Measurements from ENCODE around the gene STX16.
"Not testable (repeated sequence)": the region's sequence is repeated elsewhere in the genome, so short reads cannot be mapped to it uniquely, and the experiment has no call there.

Gene STX16

GRCh38 chr20:58637466-58638213, 13.4 kb upstream of the STX16 start:
- no peak for DNase-seq

- DNase-seq: no peak
Measured at GRCh38 chr20:58638467-58639181, 12.5 kb upstream of the STX16 start.

- no peak for DNase-seq
Measured at GRCh38 chr20:58639182-58640146, 11.6 kb upstream of the STX16 start.

DNA sequence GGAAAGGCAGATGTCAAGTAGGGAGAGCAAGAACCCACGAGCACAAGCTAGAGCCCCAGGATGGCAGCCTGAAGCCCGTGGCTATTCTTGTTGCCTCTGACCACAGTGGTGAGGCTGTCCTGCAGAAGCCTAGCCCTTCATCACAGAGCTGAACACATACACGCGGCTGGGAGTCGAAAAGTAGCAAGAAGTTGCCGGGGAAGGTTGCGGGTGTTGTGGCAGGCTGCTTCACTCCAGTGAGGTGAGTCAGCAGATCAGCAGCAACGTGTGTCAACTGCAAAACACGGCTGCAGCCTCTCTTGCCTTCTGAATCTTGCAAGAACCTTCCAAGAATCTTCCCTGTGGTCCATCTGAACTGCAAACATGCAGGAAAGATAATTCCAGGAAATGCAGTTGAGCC, 10.6 kb upstream of the STX16 start:
- no peak for DNase-seq

DNA sequence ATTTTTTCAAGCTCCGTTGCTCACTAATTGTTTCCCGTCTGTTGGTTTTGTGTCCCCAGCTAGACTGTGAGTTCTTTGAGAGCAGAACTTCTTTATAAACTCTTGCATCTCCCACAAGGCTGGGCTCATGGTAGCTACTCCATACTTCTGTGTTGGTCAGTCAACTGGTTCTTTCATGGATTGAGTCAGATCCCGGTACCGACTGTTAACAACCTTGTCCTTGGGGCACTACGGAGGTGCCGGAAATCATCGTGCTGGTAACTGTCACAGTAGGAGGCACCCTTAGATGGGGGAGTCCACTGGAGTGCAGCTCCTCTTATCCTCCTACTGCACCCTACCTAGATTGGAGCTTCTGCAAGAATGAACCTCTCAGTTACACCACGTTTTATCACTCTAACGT, 8.6 kb upstream of the STX16 start:
- no peak for DNase-seq

- DNase-seq: not testable (repeated sequence)
Measured at GRCh38 chr20:58642896-58643295, 8.2 kb upstream of the STX16 start.

DNA sequence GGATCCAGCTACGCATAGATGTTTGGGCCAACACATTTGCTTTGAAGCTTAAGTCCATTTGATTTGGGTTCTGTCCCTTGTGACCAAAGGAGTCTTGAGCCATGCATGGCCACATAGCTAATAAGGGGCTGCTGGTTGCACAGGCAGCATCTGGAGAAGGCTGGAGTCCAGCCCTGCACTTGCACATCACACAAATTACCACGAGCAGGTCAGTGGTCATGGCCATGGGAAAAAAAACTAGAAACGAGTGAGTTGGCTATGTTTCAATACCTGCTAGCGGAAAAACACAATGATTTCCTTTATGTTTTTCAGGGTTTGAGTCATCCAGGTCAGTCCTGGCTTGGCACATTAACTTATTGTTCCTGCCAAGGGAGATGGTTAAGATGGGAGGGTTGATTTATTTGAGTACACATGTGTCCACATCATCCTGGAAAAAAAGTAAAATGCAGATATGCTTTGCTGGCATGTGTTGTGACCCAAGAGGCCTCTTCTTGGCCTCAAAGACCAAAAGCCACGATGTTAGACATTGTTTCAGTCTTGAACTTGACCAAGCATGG, 5.6 kb upstream of the STX16 start:
- DNase-seq: no peak

DNA sequence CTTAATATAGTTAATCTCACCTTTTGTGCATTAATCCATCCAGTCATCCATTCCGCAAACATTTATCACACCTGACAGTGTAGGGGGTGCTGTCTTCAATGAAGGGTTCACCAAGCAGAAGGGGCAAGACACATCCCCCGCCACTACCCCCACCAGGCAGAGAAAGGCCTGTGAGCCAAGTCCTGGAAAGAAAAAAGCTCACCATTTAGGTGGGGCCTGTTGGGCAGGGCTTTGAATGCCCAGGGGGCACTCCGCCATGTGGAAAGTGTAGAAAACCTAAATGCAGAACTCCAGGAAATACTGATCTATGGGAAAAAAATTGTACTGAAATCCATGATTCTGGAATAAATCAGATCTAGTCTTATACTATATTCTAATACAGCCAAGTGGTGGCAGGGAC, 4.8 kb upstream of the STX16 start:
- no peak for DNase-seq

DNA sequence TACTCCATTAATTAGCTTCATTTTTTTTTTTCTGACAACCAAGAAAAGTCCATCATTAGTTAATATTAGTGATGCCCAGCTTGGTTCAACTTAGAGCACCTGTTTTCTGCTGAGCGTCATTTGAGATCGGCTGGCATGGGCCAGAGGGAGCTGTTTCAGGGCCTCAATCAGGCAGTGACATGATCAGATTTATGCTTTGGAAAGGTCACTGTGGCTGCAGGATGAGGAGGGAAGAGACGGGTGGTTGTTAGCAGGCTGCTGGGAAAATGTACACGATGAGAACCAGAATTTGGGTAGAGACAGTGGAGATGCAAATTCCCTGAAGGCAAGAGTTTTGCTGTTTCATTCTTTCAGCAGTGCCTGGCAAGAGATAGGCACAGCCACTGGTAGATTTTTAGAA, 4.4 kb upstream of the STX16 start:
- DNase-seq: no peak

DNA sequence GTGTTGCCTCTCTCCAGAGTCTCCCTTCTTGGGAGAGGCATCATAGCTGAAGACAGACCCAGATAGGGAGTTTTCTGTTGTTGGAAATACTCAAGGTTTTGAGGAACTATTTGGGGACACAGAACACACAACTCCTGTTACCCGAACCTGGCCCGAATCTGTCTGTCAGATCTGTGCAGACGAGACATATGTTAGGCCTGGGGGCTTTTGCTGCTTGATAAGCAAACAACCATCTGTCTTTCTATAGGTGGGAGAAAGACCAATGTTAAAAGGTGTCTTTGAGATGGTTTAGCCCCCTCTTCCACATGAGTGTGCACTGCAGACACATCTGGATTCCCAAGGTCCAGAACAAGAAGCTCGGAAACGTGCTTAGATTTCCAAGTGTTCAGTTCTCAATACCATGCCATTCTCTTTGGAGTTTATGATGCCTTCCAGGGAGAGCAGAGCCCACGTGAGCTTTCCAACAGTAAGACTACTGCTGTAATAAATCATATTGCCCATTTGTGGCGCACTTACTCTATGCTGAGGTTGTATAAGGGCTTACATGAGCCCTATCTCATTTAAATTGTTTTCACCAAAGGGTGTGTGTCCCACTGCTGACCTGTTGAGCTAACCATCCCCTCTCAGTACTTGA, 3.8 kb upstream of the STX16 start:
- no peak for DNase-seq

- DNase-seq: no peak
Measured at GRCh38 chr20:58647796-58648501, 3.1 kb upstream of the STX16 start.

GRCh38 chr20:58648502-58648825, 2.6 kb upstream of the STX16 start:
- not testable (repeated sequence) for DNase-seq

GRCh38 chr20:58649288-58650180, 1.5 kb upstream of the STX16 start:
- DNase-seq: peak; percentile 52

DNA sequence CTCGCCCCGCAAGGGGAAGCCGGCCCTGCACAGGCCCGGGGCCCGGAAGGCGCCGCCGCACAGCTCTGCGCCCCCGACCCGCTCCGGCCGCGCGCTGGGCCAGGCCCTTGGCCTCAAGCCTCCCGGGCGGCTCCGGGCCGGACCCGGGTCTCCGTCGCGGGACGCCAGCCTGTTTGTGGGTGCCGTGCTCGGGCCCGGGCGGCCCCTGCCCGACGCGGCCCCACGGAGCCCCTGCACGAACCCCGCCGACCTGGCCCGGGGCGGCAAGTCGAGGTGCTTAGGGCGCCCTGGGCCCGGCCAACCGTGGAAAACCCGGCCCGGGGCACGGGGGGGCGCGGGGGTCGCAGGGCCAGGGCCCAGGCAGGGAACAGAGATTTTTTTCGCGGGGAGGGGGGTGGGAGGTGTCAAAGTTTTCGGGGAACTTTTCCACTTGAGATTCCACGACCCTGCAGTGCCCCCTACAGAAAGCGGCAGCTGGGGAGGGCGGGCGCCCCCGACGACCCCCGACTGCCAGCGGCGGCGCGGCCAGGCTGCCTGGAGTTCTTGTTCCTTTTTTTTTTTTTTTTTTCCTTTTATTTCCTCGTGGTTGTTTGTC, 805 bp upstream of the STX16 start:
- DNase-seq: peak; percentile 68

- DNase-seq: no peak
Measured at GRCh38 chr20:58651559-58651945, 469 bp downstream of the STX16 start.

- DNase-seq: peak; percentile 72
Measured at GRCh38 chr20:58651946-58652605, 993 bp downstream of the STX16 start.

GRCh38 chr20:58652606-58653294, 1.7 kb downstream of the STX16 start:
- DNase-seq: no peak

DNA sequence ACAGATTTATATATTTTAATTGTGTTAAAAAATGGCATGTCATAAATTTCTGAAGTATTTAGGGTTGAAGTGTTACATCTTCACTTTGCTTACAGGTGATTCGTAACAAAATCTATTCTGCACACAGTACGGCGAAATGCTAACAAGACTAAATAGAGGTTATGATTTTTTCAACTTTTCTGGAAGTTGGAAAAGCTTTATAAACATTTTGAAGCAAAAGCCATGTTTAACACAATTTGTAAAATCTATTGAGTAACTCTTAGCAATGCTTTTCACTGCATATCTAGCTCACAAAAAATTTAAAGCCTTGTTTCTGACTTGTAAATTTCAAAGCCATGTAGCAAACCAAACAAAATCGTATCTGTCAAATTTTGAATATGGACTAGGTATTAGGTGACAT, 3.3 kb downstream of the STX16 start:
- no peak for DNase-seq

All from activated T-cell treated with anti-CD3 and anti-CD28 coated beads, Interleukin-2, amount 50 U/mL, for 1 hour (primary cell).